Measurements from ENCODE around the gene CDCA7L. TPM values are rescaled to one million over a fixed set of nuclear protein-coding genes. Genes with fewer than 3 reads are reported as not detected.

Gene CDCA7L
- total RNA-seq, 1 experiment from 2014 or later, result 107 TPM

DNA sequence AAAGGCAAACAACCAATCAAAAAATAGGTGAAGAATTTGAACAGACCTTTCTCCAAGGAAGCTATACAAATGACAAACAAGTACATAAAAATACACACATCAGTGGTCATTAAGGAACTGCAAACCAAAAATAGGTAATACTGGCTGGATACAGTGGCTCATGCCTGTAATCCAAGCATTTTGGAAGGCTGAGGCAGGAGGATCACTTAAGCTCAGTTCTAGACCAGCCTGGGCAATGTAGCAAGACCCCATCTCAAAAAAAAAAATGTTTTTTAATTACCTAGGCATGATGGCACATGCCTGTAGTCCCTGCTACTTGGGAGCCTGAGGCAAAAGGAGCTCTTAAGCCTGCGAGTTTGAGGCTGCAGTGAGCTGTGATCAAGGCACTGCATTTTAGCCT is 19.3 kb downstream of the CDCA7L start:
- intact Hi-C loops (cut with micrococcal nuclease), result no loop called here
- ChIA-PET POLR2A (no interaction called here), RAD21 (ENCODE audit: low non-redundant PET in 1 of 2, low total read pairs in 2 of 2, uncharacterized antibody in 2 of 2, unreplicated experiment in 2 of 2) (no interaction called here), CTCF (no interaction called here)
- DNase-seq (ENCODE audit: low read depth, low spot score) (no peak), ATAC-seq (no peak)
- Histone ChIP-seq H3K27ac (ENCODE audit: low read depth, low read length) (no peak overlapping the region), H3K9ac (ENCODE audit: low read length) (no peak overlapping the region), H3K4me3 (replicated peaks in 1 of 2; ENCODE audit: low read depth in 1 of 2, low read length in 2 of 2) (no peak overlapping the region), H4K20me1 (ENCODE audit: insufficient read depth) (no peaks in the 10 kb centered on the region; the same call in 1 of the 2 replicates), H3K4me1 (ENCODE audit: control insufficient read depth in 1 of 2, insufficient read depth in 2 of 2, low read length in 2 of 2) (peaks cover 3 to 9% of the 10 kb centered on the region in 2 experiments; a peak in 2 of 4 replicates), H3K9me2 (ENCODE audit: insufficient read depth) (no peaks in the 10 kb centered on the region), H3K79me2 (ENCODE audit: insufficient read depth, low read length) (peaks cover 92% of the 10 kb centered on the region), H3K9me3 (ENCODE audit: control insufficient read depth in 1 of 2, insufficient read depth in 1 of 2, low read depth in 1 of 2, low read length in 2 of 2) (no peaks in the 10 kb centered on the region), H2AFZ (ENCODE audit: low read depth, low read length, poor library complexity, severe bottlenecking) (no peak overlapping the region), H3K27me3 (ENCODE audit: insufficient read depth, low read length) (no peaks in the 10 kb centered on the region), H3K36me3 (ENCODE audit: control insufficient read depth in 1 of 2, insufficient read depth in 2 of 2, low read length in 2 of 2) (no peaks in the 10 kb centered on the region), H3K4me2 (ENCODE audit: low read length) (no peak overlapping the region)
- TF ChIP-seq ZNF274 (IDR thresholded peaks at IDR 0.05; ENCODE audit: low read depth, low read length) (no peak), FOSL1 (IDR thresholded peaks at IDR 0.05; ENCODE audit: low read depth) (no peak), SIN3A (IDR thresholded peaks at IDR 0.05; ENCODE audit: low read depth) (no peak)
- no TSS peak for BruUV-seq (replicated peaks)

DNA sequence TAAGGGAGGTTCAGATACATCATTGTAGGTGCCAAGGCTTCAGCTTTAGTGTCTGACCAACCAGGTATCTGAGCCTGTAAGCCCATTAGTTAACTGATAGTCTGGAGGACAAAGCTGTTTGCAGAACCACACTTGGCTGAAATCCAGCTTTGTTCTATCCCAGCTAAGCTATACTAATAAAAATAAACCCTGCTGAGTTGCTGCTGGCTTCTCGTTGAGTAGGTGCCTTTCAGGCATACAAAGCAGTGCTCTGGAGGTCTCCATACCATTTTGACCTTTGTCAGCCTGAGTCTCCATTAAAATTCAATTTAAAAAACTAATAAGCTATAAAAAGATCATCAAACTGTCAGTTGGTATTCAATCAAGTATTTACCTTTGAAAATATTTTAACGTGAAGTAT is 22.0 kb downstream of the CDCA7L start:
- intact Hi-C loops (cut with micrococcal nuclease), result no loop called here
- Histone ChIP-seq H3K79me2 (ENCODE audit: insufficient read depth, low read length) (peaks cover 95% of the 10 kb centered on the region), H3K27ac (ENCODE audit: low read depth, low read length) (no peak overlapping the region), H3K27me3 (ENCODE audit: insufficient read depth, low read length) (no peaks in the 10 kb centered on the region), H3K4me3 (replicated peaks in 1 of 2; ENCODE audit: low read depth in 1 of 2, low read length in 2 of 2) (no peak overlapping the region), H3K9ac (ENCODE audit: low read length) (no peak overlapping the region), H2AFZ (ENCODE audit: low read depth, low read length, poor library complexity, severe bottlenecking) (no peak overlapping the region), H3K9me3 (ENCODE audit: control insufficient read depth in 1 of 2, insufficient read depth in 1 of 2, low read depth in 1 of 2, low read length in 2 of 2) (no peaks in the 10 kb centered on the region), H3K4me1 (ENCODE audit: control insufficient read depth in 1 of 2, insufficient read depth in 2 of 2, low read length in 2 of 2) (peaks cover 3 to 9% of the 10 kb centered on the region in 2 experiments; a peak in 2 of 4 replicates), H3K36me3 (ENCODE audit: control insufficient read depth in 1 of 2, insufficient read depth in 2 of 2, low read length in 2 of 2) (no peaks in the 10 kb centered on the region), H3K9me2 (ENCODE audit: insufficient read depth) (no peaks in the 10 kb centered on the region), H4K20me1 (ENCODE audit: insufficient read depth) (no peaks in the 10 kb centered on the region; the same call in 1 of the 2 replicates), H3K4me2 (ENCODE audit: low read length) (no peak overlapping the region)
- TF ChIP-seq EZH2 (IDR thresholded peaks at IDR 0.05) (no peak), EGR1 (IDR thresholded peaks at IDR 0.05; ENCODE audit: low read depth) (no peak), SIN3A (IDR thresholded peaks at IDR 0.05; ENCODE audit: low read depth) (no peak), ZNF274 (IDR thresholded peaks at IDR 0.05; ENCODE audit: low read depth, low read length) (no peak), TCF7L2 (IDR thresholded peaks at IDR 0.05; ENCODE audit: borderline replicate concordance, extremely low read depth, insufficient read depth, insufficient read length) (no peak), CBX3 (IDR thresholded peaks at IDR 0.05; ENCODE audit: low read depth) (no peak), ELF1 (IDR thresholded peaks at IDR 0.05; ENCODE audit: borderline replicate concordance, low read depth) (no peak), SP1 (IDR thresholded peaks at IDR 0.05; ENCODE audit: low read depth) (no peak), ZFX (IDR thresholded peaks at IDR 0.05) (no peak), RAD21 (IDR thresholded peaks at IDR 0.05; ENCODE audit: low read depth) (no peak), POLR2A (IDR thresholded peaks at IDR 0.05; ENCODE audit: borderline replicate concordance, extremely low read depth, insufficient read depth, insufficient read length) (no peak)
- TF ChIP-seq, protein P1, sequence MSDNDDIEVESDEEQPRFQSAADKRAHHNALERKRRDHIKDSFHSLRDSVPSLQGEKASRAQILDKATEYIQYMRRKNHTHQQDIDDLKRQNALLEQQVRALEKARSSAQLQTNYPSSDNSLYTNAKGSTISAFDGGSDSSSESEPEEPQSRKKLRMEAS (IDR thresholded peaks at IDR 0.05), result no peak
- TF ChIP-seq, protein P2, sequence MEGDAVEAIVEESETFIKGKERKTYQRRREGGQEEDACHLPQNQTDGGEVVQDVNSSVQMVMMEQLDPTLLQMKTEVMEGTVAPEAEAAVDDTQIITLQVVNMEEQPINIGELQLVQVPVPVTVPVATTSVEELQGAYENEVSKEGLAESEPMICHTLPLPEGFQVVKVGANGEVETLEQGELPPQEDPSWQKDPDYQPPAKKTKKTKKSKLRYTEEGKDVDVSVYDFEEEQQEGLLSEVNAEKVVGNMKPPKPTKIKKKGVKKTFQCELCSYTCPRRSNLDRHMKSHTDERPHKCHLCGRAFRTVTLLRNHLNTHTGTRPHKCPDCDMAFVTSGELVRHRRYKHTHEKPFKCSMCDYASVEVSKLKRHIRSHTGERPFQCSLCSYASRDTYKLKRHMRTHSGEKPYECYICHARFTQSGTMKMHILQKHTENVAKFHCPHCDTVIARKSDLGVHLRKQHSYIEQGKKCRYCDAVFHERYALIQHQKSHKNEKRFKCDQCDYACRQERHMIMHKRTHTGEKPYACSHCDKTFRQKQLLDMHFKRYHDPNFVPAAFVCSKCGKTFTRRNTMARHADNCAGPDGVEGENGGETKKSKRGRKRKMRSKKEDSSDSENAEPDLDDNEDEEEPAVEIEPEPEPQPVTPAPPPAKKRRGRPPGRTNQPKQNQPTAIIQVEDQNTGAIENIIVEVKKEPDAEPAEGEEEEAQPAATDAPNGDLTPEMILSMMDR (IDR thresholded peaks at IDR 0.05 in 2 of 3, conservative IDR thresholded peaks at IDR 0.05 in 1 of 3; ENCODE audit: borderline replicate concordance in 1 of 3, insufficient read depth in 1 of 3, low read depth in 2 of 3, low read length in 2 of 3), result no peak
- TF ChIP-seq, protein P3, sequence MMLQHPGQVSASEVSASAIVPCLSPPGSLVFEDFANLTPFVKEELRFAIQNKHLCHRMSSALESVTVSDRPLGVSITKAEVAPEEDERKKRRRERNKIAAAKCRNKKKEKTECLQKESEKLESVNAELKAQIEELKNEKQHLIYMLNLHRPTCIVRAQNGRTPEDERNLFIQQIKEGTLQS (IDR thresholded peaks at IDR 0.05), result no peak
- TF ChIP-seq, protein P4, sequence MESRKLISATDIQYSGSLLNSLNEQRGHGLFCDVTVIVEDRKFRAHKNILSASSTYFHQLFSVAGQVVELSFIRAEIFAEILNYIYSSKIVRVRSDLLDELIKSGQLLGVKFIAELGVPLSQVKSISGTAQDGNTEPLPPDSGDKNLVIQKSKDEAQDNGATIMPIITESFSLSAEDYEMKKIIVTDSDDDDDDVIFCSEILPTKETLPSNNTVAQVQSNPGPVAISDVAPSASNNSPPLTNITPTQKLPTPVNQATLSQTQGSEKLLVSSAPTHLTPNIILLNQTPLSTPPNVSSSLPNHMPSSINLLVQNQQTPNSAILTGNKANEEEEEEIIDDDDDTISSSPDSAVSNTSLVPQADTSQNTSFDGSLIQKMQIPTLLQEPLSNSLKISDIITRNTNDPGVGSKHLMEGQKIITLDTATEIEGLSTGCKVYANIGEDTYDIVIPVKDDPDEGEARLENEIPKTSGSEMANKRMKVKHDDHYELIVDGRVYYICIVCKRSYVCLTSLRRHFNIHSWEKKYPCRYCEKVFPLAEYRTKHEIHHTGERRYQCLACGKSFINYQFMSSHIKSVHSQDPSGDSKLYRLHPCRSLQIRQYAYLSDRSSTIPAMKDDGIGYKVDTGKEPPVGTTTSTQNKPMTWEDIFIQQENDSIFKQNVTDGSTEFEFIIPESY (IDR thresholded peaks at IDR 0.05; ENCODE audit: extremely low read depth, insufficient replicate concordance, low read length), result no peak
- RAD21 ChIA-PET (ENCODE audit: low non-redundant PET in 1 of 2, low total read pairs in 2 of 2, uncharacterized antibody in 2 of 2, unreplicated experiment in 2 of 2), result no interaction called here
- DNase-seq (ENCODE audit: low read depth, low spot score), result no peak
- POLR2A ChIA-PET, result no interaction called here
- peak; percentile 11; the same call in 1 of the 2 replicates for ATAC-seq
- BruUV-seq (replicated peaks), result no TSS peak
- CTCF ChIA-PET, result no interaction called here
